HEK293 (cell line): ENCODE measurements around the gene ACAN.

ENCODE experiments used
- CTCF ChIA-PET: fragments of 350-600 bp; formaldehyde crosslinking; extraction: SDS; loops from one replicate; lab custom pipeline; 2021; ENCODE audit warnings: antibody characterized with exemption; lab: Yijun Ruan, JAX
- POLR2A ChIA-PET: fragments of 300-600 bp; formaldehyde crosslinking; extraction: SDS; loops from one replicate; lab custom pipeline; 2020; ENCODE audit warnings: antibody characterized with exemption, inconsistent platforms; lab: Yijun Ruan, JAX
- H3K27ac ChIP-seq: fragments of 200-500 bp; sonication (Bioruptor generic); 2 replicates; pipeline ENCODE4 v1.5.1; 2014; ENCODE audit warnings: low read depth, low read length, control low read depth, inconsistent platforms; ENCODE audit errors: extremely low read depth
- H3K36me3 ChIP-seq, 2 experiments: fragments of 200-500 bp in 1 of 2; sonication (Bioruptor generic) in 1 of 2; 1 replicate in 1 of 2; 2 replicates in 1 of 2; pipeline ENCODE4 v1.5.1; 2014 to 2017; ENCODE audit warnings: inconsistent platforms in 2 of 2, low read length in 2 of 2; ENCODE audit not compliant: control insufficient read depth in 2 of 2, insufficient read depth in 1 of 2
- H3K4me1 ChIP-seq: fragments of 200-500 bp; sonication (Bioruptor generic); 2 replicates; pipeline ENCODE4 v1.5.1; 2014; ENCODE audit warnings: mild to moderate bottlenecking, low read length, inconsistent platforms; ENCODE audit not compliant: control insufficient read depth, insufficient read depth
- H3K4me3 ChIP-seq: 2 replicates; pipeline ENCODE4 v1.5.1; 2011; ENCODE audit warnings: low read depth, mild to moderate bottlenecking, control low read depth, low read length, moderate library complexity
- H3K9me3 ChIP-seq: fragments of 200-500 bp; sonication (Bioruptor generic); 2 replicates; pipeline ENCODE4 v1.5.1; 2014; ENCODE audit warnings: low read depth, low read length, inconsistent platforms; ENCODE audit not compliant: control insufficient read depth, insufficient read depth
- BCL11A ChIP-seq: fragments of 450-650 bp; formaldehyde crosslinking; IDR thresholded peaks from 2 replicates; pipeline ENCODE4 v1.5.1; 2016; ENCODE audit warnings: low read depth, missing biosample characterization, missing genetic modification characterization
- EGR2 ChIP-seq: fragments of 450-650 bp; formaldehyde crosslinking; IDR thresholded peaks from 2 replicates; pipeline ENCODE4 v1.5.1; 2016; ENCODE audit warnings: low read depth, missing biosample characterization, missing genetic modification characterization
- FEZF1 ChIP-seq: fragments of 450-650 bp; formaldehyde crosslinking; IDR thresholded peaks from 2 replicates; pipeline ENCODE4 v1.5.1; 2016; ENCODE audit warnings: missing biosample characterization, missing genetic modification characterization
- SP7 ChIP-seq: fragments of 450-650 bp; formaldehyde crosslinking; IDR thresholded peaks from 2 replicates; pipeline ENCODE4 v1.5.1; 2016; ENCODE audit warnings: missing biosample characterization, missing genetic modification characterization
- YY2 ChIP-seq: fragments of 450-650 bp; formaldehyde crosslinking; IDR thresholded peaks from 2 replicates; pipeline ENCODE4 v1.5.1; 2016; ENCODE audit warnings: missing biosample characterization, missing genetic modification characterization
- ZBTB17 ChIP-seq: fragments of 450-650 bp; formaldehyde crosslinking; IDR thresholded peaks from 2 replicates; pipeline ENCODE4 v1.5.1; 2016; ENCODE audit warnings: missing biosample characterization, missing genetic modification characterization
- ZFHX2 ChIP-seq: fragments of 450-650 bp; formaldehyde crosslinking; conservative IDR thresholded peaks from 2 replicates; pipeline ENCODE4 v1.5.1; 2016; ENCODE audit warnings: missing biosample characterization, missing genetic modification characterization
- ZFP41 ChIP-seq: fragments of 450-650 bp; formaldehyde crosslinking; IDR thresholded peaks from 2 replicates; pipeline ENCODE4 v1.5.1; 2016; ENCODE audit warnings: missing biosample characterization, missing genetic modification characterization, borderline replicate concordance
- ZFP69B ChIP-seq: fragments of 450-650 bp; formaldehyde crosslinking; IDR thresholded peaks from 2 replicates; pipeline ENCODE4 v1.5.1; 2016; ENCODE audit warnings: missing biosample characterization, missing genetic modification characterization
- ZNF112 ChIP-seq: fragments of 450-650 bp; formaldehyde crosslinking; IDR thresholded peaks from 2 replicates; pipeline ENCODE4 v1.5.0; 2017; ENCODE audit warnings: missing biosample characterization, missing genetic modification characterization
- ZNF157 ChIP-seq: fragments of 450-650 bp; formaldehyde crosslinking; IDR thresholded peaks from 2 replicates; pipeline ENCODE4 v1.5.1; 2016; ENCODE audit warnings: missing biosample characterization, missing genetic modification characterization
- ZNF302 ChIP-seq: fragments of 450-650 bp; formaldehyde crosslinking; IDR thresholded peaks from 2 replicates; pipeline ENCODE4 v1.5.1; 2016; ENCODE audit warnings: missing biosample characterization, missing genetic modification characterization, low read depth
- ZNF335 ChIP-seq: fragments of 450-650 bp; formaldehyde crosslinking; conservative IDR thresholded peaks from 2 replicates; pipeline ENCODE4 v1.5.1; 2016; ENCODE audit warnings: missing biosample characterization, missing genetic modification characterization
- ZNF341 ChIP-seq: fragments of 450-650 bp; formaldehyde crosslinking; IDR thresholded peaks from 2 replicates; pipeline ENCODE4; 2016; ENCODE audit warnings: low read depth, missing biosample characterization, missing genetic modification characterization
- ZNF510 ChIP-seq: fragments of 450-650 bp; formaldehyde crosslinking; IDR thresholded peaks from 2 replicates; pipeline ENCODE4 v1.5.1; 2018; ENCODE audit warnings: mild to moderate bottlenecking, missing genetic modification characterization, missing biosample characterization; ENCODE audit not compliant: insufficient replicate concordance
- ZNF600 ChIP-seq: fragments of 450-650 bp; formaldehyde crosslinking; IDR thresholded peaks from 2 replicates; pipeline ENCODE4 v1.5.1; 2016; ENCODE audit warnings: missing biosample characterization, missing genetic modification characterization
- ZNF626 ChIP-seq: fragments of 450-650 bp; sonication (Bioruptor Pico); formaldehyde crosslinking; IDR thresholded peaks from 2 replicates; pipeline ENCODE4 v1.5.1; 2018; ENCODE audit warnings: missing biosample characterization, missing genetic modification characterization, inconsistent platforms
- ZNF629 ChIP-seq: fragments of 450-650 bp; formaldehyde crosslinking; IDR thresholded peaks from 2 replicates; pipeline ENCODE4 v1.5.1; 2017; ENCODE audit warnings: missing biosample characterization, missing genetic modification characterization
- ZNF837 ChIP-seq: fragments of 450-650 bp; formaldehyde crosslinking; IDR thresholded peaks from 2 replicates; pipeline ENCODE4 v1.5.1; 2016; ENCODE audit warnings: missing biosample characterization, missing genetic modification characterization
- ZSCAN16 ChIP-seq: fragments of 450-650 bp; formaldehyde crosslinking; IDR thresholded peaks from 2 replicates; pipeline ENCODE4 v1.5.1; 2016; ENCODE audit warnings: missing biosample characterization, missing genetic modification characterization
- TF ChIP-seq, protein P1 (sequence below): fragments of 450-650 bp; formaldehyde crosslinking; IDR thresholded peaks from 2 replicates; pipeline ENCODE4 v1.5.1; 2016; ENCODE audit warnings: missing biosample characterization, missing genetic modification characterization, borderline replicate concordance
- TF ChIP-seq, protein P2 (sequence below): fragments of 450-650 bp; formaldehyde crosslinking; IDR thresholded peaks from 2 replicates; pipeline ENCODE4 v1.5.1; 2017; ENCODE audit warnings: missing biosample characterization, missing genetic modification characterization
- TF ChIP-seq, protein P3 (sequence below): fragments of 450-650 bp; formaldehyde crosslinking; IDR thresholded peaks from 2 replicates; pipeline ENCODE4 v1.5.1; 2016; ENCODE audit warnings: missing biosample characterization, missing genetic modification characterization
- TF ChIP-seq, protein P4 (sequence below): sonication (generic); formaldehyde crosslinking; IDR thresholded peaks from 2 replicates; pipeline ENCODE4 v1.8.1; 2022; ENCODE audit warnings: mild to moderate bottlenecking, moderate library complexity, missing genetic modification reagents

The ACAN gene

DNA sequence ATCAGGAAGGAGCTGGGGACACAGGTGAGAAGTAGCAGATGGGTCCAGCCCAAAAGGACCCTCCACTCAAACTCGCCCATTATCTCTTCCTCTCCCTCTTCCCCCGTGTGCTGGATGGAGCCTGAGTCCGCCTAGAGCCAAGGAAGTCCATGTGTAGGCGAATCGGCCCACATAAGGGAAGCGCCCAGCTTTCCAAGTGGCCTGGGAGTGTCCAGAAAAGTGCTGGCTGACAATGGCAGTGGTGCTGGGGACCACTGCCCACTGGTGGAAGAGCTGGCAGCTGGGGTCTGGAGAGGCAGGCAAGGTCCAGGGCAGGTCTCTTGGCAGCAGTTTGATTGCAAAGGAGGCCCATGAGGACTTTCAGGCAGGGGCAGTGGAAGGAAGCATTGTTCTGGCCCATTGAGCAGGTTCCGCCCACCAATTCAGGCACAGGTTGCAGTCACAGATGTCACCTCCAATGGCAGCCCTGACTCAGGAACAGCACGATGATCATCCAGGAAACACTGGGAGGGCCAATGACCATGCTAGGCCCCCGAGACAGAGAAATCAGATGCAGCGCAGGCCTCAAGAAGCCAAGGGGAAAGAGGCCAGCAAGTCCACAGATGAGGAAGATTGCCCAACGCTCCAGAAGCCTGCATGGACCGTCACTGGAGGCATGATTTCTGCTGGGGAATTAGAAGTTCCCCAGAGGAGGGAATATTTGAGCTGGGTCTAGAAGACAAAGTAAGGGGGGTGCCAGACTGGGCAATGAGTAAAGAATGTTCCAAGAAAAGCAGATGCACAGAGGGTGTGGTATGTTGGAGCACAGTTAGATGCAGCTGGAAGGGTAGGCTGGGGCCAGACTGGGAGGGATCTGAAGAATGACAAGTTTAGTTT, 107.0 kb downstream of the ACAN start:
- POLR2A ChIA-PET, result no interaction called here
- H3K27ac ChIP-seq, result no peak overlapping the region
- TF ChIP-seq, protein P1, sequence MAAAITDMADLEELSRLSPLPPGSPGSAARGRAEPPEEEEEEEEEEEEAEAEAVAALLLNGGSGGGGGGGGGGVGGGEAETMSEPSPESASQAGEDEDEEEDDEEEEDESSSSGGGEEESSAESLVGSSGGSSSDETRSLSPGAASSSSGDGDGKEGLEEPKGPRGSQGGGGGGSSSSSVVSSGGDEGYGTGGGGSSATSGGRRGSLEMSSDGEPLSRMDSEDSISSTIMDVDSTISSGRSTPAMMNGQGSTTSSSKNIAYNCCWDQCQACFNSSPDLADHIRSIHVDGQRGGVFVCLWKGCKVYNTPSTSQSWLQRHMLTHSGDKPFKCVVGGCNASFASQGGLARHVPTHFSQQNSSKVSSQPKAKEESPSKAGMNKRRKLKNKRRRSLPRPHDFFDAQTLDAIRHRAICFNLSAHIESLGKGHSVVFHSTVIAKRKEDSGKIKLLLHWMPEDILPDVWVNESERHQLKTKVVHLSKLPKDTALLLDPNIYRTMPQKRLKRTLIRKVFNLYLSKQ (tag by site-specific recombination), result no peak
- 0 out of 2 replicates have a peak, but pooled peaks have one; percentile 28 for TF ChIP-seq ZBTB17 (tag by site-specific recombination)
- TF ChIP-seq ZFHX2 (tag by site-specific recombination), result peak; percentile 63
- TF ChIP-seq EGR2, result peak; percentile 32; the same call in 1 of the 2 replicates
- peaks cover 3% of the 10 kb centered on the region for H3K4me1 ChIP-seq
- no peak overlapping the region for H3K4me3 ChIP-seq
- H3K9me3 ChIP-seq, result no peaks in the 10 kb centered on the region
- CTCF ChIA-PET, result interaction anchor here (0.5 to 1.1 kb wide), 4 partner anchors 66 to 446 kb away, joined by 3 to 4 read pairs (median 4); no protein-coding TSS in a partner anchor
- H3K36me3 ChIP-seq, result peaks cover 3 to 60% of the 10 kb centered on the region in 2 experiments; a peak in 1 of 3 replicates

DNA sequence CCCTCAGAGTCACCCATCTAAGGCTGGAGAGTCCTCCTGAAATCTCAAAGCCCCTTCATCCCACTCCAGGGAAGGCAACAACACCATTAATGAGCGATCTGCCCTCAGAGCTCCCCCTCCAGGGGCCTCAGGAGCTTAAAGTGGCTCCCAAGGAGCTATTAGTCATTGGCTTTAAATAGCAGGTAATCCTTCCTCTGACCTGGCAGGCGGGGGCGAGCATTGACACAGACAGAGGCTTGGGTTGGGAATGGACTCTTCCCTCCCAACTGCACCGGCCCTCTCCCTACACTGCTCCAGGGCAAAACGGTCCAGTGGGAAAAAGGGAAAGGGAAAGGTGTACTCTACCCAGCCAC, 108.5 kb downstream of the ACAN start:
- Histone ChIP-seq H3K9me3 (no peaks in the 10 kb centered on the region), H3K27ac (peak overlapping the region; percentile 83; the same call in 1 of the 2 replicates), H3K36me3 (peaks cover 3 to 45% of the 10 kb centered on the region in 2 experiments; a peak in 1 of 3 replicates), H3K4me3 (peak overlapping the region; percentile 71), H3K4me1 (peaks cover 2% of the 10 kb centered on the region; the same call in 1 of the 2 replicates)
- ChIA-PET CTCF (interaction anchor here (0.7 to 1.9 kb wide), 11 partner anchors 9 to 270 kb away, joined by 3 to 16 read pairs (median 4); no protein-coding TSS in a partner anchor), POLR2A (interaction anchor here (0.6 to 1.7 kb wide), 13 partner anchors 9 to 663 kb away, joined by 3 to 7 read pairs (median 3); partner anchors contain the start of genes ABHD2, FANCI, HAPLN3 and TICRR)
- peak; percentile 40 for TF ChIP-seq SP7 (tag by site-specific recombination)
- no peak for TF ChIP-seq ZNF302 (tag by site-specific recombination)
- peak; percentile 46; the same call in 1 of the 2 replicates for TF ChIP-seq ZNF629 (tag by site-specific recombination)
- no peak for TF ChIP-seq ZNF837 (tag by site-specific recombination)
- TF ChIP-seq ZFP69B (tag by site-specific recombination), result no peak
- no peak for TF ChIP-seq BCL11A (tag by site-specific recombination)
- no peak for TF ChIP-seq ZNF112 (tag by site-specific recombination)
- TF ChIP-seq ZNF626 (tag by site-specific recombination), result no peak
- TF ChIP-seq, protein P2, sequence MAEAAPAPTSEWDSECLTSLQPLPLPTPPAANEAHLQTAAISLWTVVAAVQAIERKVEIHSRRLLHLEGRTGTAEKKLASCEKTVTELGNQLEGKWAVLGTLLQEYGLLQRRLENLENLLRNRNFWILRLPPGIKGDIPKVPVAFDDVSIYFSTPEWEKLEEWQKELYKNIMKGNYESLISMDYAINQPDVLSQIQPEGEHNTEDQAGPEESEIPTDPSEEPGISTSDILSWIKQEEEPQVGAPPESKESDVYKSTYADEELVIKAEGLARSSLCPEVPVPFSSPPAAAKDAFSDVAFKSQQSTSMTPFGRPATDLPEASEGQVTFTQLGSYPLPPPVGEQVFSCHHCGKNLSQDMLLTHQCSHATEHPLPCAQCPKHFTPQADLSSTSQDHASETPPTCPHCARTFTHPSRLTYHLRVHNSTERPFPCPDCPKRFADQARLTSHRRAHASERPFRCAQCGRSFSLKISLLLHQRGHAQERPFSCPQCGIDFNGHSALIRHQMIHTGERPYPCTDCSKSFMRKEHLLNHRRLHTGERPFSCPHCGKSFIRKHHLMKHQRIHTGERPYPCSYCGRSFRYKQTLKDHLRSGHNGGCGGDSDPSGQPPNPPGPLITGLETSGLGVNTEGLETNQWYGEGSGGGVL (tag by site-specific recombination), result peak; percentile 41; the same call in 1 of the 2 replicates
- TF ChIP-seq YY2 (tag by site-specific recombination), result no peak
- TF ChIP-seq ZFP41, result no peak
- TF ChIP-seq ZFHX2 (tag by site-specific recombination), result peak; percentile 43; the same call in 1 of the 2 replicates
- TF ChIP-seq ZSCAN16 (tag by site-specific recombination), result no peak
- no peak for TF ChIP-seq ZNF341
- TF ChIP-seq, protein P3, sequence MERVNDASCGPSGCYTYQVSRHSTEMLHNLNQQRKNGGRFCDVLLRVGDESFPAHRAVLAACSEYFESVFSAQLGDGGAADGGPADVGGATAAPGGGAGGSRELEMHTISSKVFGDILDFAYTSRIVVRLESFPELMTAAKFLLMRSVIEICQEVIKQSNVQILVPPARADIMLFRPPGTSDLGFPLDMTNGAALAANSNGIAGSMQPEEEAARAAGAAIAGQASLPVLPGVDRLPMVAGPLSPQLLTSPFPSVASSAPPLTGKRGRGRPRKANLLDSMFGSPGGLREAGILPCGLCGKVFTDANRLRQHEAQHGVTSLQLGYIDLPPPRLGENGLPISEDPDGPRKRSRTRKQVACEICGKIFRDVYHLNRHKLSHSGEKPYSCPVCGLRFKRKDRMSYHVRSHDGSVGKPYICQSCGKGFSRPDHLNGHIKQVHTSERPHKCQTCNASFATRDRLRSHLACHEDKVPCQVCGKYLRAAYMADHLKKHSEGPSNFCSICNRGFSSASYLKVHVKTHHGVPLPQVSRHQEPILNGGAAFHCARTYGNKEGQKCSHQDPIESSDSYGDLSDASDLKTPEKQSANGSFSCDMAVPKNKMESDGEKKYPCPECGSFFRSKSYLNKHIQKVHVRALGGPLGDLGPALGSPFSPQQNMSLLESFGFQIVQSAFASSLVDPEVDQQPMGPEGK, result peak; percentile 37; the same call in 1 of the 2 replicates
- TF ChIP-seq ZNF510 (tag by site-specific recombination), result no peak
- TF ChIP-seq ZNF157 (tag by site-specific recombination), result no peak
- TF ChIP-seq, protein P4, sequence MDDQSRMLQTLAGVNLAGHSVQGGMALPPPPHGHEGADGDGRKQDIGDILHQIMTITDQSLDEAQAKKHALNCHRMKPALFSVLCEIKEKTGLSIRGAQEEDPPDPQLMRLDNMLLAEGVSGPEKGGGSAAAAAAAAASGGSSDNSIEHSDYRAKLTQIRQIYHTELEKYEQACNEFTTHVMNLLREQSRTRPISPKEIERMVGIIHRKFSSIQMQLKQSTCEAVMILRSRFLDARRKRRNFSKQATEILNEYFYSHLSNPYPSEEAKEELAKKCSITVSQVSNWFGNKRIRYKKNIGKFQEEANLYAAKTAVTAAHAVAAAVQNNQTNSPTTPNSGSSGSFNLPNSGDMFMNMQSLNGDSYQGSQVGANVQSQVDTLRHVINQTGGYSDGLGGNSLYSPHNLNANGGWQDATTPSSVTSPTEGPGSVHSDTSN (CRISPR knock-in tag), result no peak
- TF ChIP-seq ZNF600 (tag by site-specific recombination), result peak; percentile 80
- 0 out of 2 replicates have a peak, but pooled peaks have one; percentile 27 for TF ChIP-seq FEZF1 (tag by site-specific recombination)
- TF ChIP-seq ZNF335 (tag by site-specific recombination), result no peak
